Stimulated activated CD4-positive, alpha-beta T cell treated with anti-CD3 and anti-CD28 coated beads, Interleukin-12 subunit alpha, Interleukin-12 subunit beta, amount 100 ng/mL, for 24 hours (primary cell): ENCODE data around the gene FFAR2.
A peak's percentile ranks its signal among the peaks of the same experiment; 100 is the strongest.

Experiments used
- DNase-seq, 2 experiments: peaks; one replicate each; pipeline ENCODE4 v3.0.0-alpha.2; 2020; ENCODE audit warnings: low read depth in 2 of 2

FFAR2 gene

DNA sequence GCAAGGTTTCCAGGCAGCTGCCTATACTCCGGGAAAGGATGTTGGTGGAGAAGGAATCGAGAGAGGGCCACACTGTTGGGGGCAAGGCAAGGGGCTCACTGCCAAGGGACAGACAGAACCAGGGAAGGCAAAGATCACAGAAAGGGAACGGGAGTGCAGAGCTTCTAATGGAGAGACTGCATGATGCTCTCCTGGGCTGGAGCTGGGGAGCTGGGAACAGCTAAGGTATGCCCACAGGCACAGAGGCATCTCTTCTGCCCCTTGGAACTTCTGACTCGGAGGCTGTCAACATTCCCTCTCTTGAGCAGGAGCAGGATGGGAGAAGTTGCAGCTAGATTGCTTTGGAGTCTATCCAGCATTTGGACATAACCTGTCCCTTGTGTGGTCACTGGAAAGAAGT, 22.4 kb upstream of the FFAR2 start:
- no peak for DNase-seq

- no peak for DNase-seq
These were observed 20.9 kb upstream of the FFAR2 start for GRCh38 chr19:35427187-35427586.

DNA sequence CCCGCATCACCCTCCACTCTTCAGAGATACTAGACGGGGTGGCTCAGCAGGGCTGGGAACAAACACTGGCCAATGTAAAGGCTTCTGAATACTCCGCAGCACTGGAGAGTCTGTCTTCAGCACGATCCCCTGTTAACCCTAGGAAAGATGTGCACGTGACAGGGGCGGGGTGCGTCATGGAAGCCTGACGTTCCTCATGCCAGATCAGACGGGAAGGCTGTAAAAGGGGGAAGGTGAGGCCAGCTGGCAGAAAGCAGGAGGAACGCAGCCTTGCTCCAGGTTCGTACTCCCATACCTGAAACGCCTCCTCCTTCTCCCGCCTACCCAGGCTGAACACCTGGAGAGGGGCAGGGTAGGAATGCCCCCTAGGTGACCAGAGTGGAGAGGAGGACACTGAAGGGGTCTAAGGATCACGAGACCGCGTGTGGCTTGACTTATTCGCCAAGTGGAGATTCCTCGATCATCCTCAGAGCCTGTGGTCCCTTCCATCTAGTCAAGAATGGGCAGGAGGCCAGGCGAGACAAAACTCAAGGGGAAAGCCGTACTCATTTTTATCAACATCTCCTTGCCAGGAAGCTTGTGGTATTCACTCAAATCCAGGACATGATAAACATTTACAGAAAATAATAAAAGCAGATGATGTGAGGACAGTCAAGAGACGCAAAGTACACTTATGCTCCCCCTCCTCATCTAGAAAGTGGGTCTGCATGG, 18.2 kb upstream of the FFAR2 start:
- DNase-seq: no peak

DNA sequence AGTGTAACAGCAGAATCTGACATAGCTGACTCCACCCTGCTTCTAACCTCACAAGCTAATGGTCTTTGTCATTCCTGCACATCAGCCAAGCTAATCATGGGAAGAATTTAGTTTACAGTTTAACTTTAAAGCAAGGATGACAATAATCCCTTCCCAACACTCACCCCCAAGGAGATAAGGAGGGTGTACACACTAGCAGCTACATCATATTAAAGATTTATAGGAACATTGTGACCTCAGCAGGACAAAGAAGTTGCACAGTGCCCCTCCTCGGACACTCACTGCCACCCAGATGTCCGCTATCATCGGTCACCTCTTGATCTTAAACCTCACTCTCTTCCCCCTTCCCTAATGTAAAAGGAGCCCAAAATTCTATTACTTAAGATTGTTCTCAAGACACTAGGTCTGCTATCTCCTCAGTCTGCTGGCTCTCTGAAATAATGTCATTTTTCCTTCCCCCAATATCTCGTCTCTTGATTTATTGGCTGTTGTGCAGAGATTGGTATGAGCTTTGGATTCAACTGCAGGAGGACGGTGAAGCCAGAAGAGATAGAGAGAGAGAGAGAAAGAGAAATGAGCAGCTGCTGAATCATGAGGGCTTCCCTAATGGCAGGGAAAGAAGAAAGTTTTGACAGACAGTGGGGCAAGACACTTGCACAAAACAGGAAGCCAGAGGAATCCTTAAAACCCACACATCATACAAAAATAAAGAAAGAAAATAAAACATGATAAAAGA, 17.5 kb upstream of the FFAR2 start:
- DNase-seq: no peak

DNA sequence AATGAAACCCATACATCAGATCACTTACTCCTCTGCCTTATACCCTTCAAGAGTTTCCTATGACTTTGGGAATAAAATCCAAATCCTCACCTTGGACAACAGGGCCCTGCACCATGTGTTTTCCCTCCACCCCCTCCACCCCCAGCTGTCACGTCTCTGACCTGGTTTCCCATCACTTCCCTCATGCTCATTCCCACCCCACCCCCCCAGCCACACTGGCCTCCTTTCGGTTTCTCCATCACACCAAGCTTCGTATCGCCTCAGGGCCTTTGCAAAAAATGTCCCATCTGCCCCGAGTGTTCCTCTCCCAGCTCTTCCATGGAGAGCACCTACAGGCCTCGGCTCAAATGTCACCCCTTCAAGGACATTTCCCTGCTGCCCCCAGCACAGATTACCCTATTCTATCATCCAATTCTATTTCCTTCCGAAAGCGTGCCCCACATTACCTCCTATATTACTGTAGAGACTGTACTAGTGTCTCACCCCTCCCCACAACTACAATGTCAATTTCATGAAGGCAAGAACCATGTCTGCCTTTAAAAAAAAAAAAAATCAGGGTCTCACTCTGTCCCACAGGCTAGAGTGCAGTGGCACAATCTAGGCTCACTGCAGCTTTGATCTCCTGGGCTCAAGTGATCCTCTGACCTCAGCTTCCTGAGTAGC, 16.8 kb upstream of the FFAR2 start:
- DNase-seq: no peak

GRCh38 chr19:35432911-35433310, 15.1 kb upstream of the FFAR2 start:
- no peak for DNase-seq

GRCh38 chr19:35433448-35433847, 14.6 kb upstream of the FFAR2 start:
- DNase-seq: no peak

DNA sequence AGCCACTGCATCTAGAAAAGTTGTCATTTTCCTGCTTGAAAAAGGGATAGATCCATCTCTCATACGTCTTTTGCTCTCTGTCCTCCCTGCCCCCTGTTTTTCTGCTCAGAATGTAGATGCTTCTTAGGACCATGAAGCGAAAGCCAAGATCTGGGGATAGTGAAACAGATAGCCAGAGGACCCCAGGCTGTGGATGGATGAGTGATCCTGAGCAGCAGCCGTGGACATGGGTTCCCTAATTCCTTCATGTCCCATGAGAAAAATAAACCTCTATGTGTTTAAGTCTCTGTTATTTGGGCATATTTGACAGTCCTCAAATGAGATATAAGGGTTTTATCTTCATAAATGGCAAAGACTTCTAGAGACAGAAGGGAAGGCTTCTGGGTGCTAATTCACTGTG, 12.2 kb upstream of the FFAR2 start:
- DNase-seq: no peak

- peak in 1 of 2 experiments; percentile 12 for DNase-seq
These were observed 11.3 kb upstream of the FFAR2 start for GRCh38 chr19:35436477-35437405.

DNA sequence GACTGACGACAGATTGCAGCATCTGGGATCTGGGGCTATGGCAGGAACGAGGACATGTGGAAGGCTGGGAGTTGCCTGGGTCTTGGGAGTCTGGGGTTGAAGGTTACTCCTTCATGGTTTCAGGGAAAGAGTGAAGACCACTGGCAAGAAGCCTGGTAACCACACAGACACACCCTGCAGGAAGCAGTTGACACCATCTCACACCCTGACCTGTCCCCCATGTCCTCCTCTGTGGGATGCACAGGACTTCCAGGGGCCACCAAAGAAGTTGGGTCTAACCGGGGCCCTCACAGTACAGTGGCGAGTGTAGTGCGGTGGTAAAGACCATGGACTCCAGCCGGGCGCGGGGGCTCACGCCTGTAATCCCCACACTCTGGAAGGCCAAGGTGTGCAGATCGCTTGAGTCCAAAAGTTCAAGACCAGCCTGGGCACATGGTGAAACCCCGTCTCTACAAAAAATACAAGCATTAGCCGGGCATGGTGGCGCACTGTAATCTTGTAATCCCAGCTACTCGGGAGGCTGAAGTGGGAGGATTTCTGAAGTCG, 10.6 kb upstream of the FFAR2 start:
- DNase-seq: no peak

DNA sequence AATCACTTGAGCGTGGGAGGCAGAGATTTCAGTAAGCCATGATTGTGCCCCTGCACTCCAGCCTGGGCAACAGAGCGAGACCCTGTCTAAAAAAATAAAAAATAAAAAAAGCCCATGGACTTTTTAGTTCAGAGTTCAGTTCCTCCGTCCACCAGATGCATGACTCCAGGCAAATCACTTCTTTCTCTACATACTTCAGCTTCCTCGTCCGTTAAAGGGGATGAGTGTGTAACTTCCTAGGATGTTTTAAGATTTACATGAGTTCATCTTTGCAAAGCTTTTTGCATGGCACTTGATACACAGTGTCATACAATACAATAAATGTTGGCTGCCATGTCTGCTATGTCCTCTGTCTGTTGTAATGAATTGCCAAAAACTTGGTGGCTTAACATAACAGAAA, 10.0 kb upstream of the FFAR2 start:
- no peak for DNase-seq

DNA sequence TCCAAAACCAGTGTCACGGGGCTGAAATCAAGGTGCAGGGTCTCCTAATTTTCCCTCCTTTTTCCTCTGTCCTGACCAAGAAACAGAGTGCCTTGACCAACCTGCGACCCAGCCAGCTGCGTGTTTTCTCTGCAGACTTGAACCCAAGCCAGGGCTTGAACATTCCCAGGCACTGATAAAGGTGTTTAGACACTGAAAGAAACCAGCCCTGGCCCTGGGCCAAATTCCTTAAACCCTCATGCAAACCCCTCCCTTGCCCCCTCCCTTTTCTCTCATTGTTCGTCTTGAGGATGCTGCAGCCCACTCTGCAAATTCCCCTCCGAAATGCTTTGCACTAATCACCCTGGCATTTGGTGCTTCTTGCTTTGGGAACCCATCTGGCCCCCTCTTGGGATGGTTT, 9.5 kb upstream of the FFAR2 start:
- no peak for DNase-seq

GRCh38 chr19:35439921-35440320, 8.1 kb upstream of the FFAR2 start:
- DNase-seq: no peak

DNA sequence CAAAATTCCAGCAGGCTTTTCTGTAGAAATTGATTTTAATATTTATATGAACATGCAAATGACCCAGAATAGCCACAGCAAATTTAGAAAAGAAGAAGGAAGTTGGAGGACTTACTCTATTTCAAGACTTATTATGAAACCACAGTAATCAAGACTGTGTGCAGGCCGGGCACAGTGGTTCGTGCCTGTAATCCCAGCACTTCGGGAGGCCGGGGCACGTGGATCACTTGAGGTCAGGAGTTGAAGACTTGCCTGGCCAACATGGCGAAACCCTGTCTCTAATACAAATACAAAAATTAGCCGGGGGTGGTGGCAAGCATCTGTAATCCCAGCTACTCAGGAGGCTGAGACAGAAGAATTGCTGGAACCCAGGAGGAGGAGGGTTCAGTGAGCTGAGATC, 6.0 kb upstream of the FFAR2 start:
- no peak for DNase-seq

GRCh38 chr19:35444735-35445134, 3.3 kb upstream of the FFAR2 start:
- no peak for DNase-seq

- no peak for DNase-seq
These were observed 2.0 kb upstream of the FFAR2 start for GRCh38 chr19:35445826-35446593.

GRCh38 chr19:35449359-35450043, 1.4 kb downstream of the FFAR2 start:
- DNase-seq: no peak

GRCh38 chr19:35451338-35452096, 3.5 kb downstream of the FFAR2 start:
- DNase-seq: no peak

DNA sequence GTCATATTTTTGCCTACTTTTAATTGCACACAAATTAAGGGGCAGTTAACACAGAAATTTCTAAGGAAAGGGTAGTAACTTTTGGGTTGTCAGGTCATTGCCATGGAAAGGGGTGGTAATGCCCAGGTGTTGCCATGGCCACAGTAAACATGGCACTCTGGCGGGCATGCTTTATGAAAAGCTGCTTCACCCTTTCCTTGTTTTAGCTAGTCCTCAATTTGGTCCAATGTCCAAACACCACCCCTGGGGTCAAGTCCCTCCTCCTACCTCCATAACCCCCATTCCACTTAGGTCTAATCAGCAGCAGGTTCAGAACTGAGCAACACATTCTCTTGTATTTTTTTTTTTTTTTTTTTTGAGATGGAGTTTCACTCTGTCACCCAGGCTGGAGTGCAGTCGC, 6.6 kb downstream of the FFAR2 start:
- DNase-seq: no peak
